HG02885 (cell line): ENCODE results near the gene RAPGEF4.
"Not testable (repeated sequence)": the region's sequence is repeated elsewhere in the genome, so short reads cannot be mapped to it uniquely, and the experiment has no call there.

Source experiments
- ATAC-seq: cut with Tn5 transposase; IDR thresholded peaks from one replicate; pipeline ENCODE4 v1.9.1; 2021; ENCODE audit warnings: mild to moderate bottlenecking; ENCODE audit not compliant: unreplicated experiment, poor library complexity

RAPGEF4 gene

DNA sequence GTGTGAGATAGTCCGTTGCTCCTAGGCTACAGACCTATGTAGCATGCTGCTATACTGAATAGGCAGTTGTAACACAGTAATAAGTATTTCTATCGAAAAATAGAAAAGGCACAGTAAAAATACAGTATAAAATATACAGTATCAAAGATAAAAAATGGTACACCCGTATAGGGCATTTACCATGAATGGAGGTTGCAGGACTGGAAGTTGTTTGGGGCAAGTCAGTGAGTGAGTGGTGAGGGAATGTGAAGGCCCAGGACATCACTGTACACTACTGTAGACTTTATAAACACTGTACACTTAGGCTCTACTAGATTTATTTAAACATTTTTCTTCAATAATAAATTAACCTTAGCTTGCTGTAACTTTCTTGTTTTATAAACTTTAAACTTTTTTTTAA is 343.5 kb downstream of the RAPGEF4 start:
- no peak for ATAC-seq

GRCh38 chr2:173079973-173080860 is 344.6 kb downstream of the RAPGEF4 start:
- ATAC-seq, result no peak

DNA sequence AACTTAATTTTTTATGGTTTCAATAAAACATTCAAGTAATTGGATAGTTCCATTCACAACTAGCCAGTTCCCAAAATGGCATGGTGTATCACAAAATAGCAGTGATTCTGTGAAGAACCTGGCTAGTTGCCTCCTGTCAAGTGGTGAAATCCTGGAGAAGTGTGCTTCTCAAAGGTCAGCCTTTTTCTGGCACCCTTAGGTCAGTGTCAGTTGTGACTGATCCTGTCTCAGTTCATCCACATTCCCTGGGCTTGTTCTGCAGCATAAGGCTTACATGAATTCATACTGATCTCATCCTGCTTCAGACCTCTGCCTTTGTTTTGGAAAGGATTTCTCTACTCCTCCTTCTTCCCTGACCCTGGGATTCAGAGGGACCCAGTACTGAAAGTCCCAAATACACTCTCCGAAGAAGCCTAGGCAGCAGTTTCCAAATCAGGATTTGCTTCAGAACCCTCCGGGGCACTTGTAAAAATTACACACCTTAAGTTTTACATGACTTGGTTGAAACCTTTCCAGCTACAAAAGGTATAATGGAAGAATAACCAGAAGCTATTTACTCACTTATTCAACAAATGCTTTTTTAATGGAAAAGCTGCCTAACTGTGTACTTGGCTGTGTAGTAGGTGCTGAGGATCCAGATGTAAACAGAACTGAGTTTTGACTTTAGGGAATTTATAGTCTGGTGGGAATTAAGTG is 351.0 kb downstream of the RAPGEF4 start:
- no peak for ATAC-seq

DNA sequence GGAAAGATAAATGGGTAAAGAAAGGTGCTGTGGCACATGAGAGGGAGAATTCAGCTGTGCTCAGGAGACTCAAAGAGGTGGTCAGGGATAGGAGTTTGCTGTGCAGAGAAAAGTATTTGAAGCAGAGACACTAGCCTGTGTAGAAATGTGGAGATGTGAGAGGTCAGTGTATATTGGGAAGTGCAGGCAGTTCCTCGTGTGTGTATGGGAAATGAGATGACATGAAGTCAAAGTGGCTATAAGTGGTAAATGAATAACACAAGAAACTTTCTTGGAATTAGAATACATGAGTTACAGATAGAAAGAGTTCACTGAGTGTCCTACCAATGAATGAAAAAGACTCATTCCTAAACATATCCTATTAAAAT is 351.6 kb downstream of the RAPGEF4 start:
- no peak for ATAC-seq

DNA sequence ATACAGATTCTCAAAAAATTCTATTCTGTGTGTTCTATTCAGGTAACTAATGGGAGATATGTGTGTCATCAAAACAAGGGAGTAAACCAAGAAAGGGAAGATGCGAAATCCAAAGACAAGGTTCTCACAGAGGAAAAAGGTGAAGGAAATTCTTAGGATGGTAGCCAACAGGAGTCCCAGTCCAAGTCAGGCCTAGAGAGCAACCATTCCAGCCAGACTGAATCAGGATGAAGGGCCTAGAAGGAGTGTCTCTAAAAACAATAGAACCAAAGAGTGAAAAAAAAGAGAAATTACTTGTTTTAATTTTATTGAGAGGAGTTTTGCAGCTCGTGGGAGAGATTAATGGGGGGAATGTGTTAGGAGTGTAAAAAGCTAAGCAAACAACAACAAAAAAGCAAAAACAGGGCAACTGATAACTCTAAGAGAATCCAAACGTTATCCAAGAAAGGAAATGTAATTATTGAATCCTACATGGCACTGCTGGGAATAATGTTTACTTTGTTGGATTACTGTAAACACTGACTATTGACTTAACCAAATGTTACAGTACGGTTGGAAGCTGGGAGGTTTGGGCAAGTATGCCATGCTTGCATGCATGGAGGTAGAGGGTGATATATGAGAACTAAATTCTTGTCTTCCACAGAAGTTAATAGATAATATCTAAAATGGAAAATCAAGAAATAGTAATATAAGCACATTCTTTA is 352.3 kb downstream of the RAPGEF4 start:
- no peak for ATAC-seq

DNA sequence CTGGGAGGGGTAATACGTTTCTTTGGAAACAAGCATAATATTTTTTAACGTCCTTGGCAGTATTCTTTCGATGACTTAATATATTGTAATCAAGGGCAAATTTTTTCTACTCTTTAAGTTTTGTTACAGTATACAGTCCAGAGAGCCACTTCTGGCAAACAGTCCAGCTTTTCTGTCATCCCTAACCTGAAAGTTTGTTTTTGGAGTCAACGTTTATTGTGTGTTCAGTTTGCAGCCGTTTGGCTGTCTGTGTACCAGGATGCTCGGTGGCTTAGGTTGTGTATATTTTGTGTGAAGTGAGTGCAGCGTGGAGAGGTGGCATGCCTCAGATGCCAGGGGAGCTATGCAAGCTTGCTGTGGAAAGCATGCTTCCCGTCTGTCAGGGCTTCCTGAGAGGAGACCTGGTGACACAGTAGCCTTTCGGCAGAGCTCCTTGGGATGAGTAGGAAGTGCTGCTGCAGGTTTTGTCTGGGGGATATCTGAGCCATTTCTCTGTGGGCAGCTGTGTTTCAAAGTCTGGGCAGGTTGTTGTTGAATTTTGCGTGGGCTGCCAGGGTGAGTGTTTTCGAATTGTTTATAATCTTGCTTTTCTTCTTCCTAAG is 354.7 kb downstream of the RAPGEF4 start:
- ATAC-seq, result no peak

DNA sequence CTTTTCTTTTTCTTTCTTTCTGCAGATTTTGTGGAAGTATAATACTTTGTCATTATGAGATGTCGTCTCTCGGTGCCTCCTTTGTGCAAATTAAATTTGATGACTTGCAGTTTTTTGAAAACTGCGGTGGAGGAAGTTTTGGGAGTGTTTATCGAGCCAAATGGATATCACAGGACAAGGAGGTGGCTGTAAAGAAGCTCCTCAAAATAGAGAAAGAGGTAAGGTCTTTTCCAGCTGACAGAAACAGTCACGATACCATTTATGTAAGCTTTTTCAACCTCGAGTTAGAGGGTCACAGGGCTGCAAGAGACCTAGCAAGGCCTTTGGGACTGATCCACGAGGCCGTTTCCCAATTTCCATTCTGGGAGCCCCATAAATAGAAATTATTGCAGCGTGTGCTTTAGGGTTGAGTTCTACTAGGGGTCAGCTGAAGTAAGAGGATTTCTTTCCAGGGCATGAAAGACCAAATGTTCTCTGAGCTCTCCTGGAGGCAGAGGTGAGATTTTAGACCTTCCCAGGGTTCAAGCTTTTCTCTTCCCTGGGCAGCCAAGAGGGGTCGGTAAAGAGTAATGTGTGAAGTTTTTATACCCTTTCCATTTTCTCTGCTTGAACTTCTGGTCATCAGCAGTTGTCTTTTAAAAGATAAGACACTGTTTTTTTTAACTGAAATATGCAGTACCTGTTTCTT is 355.5 kb downstream of the RAPGEF4 start:
- no peak for ATAC-seq

DNA sequence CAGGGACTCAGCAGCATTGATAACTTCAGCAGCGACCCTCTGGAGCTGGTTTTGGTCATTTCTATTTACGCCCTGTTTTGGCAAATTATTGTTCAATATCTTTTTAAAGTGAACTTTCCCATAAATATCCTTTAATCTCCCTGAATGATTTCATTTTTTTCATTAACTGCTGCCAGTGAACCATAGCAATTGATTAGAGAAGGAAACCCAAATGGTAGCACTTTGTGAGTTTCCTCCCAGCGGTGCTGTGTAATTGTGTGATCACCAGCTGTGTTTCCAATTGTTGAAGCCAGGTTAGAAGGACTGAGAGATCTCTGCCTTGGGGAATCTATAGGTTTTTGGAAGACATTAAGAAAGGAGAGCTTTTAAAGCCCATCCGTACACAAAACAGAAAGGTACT is 356.3 kb downstream of the RAPGEF4 start:
- no peak for ATAC-seq

DNA sequence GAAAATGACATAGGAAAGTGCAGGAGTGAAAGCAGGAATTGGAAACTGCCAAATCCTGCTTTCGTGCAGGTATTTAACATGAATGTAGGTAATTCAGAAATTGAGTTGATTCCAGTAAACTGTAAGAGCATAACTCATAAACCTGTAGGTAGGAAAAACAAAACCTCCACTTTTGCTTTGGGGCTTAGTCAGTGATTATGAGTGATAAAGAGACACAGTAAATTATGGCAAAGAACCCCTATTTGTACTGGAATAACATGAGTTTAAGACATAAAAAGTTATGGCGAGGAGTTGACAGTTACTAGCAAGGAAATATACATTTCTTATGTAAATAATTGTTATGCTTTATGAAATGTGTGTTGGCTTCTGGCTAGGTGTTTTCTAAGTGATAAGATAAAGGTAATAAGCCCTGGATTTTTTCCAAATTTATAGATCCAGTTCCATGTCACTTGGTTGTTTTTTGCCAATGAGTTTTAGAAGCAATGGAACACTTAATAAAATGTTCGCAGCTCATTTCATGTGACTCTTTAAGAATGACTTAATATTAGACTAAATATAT is 357.3 kb downstream of the RAPGEF4 start:
- no peak for ATAC-seq

GRCh38 chr2:173093617-173094016 is 358.0 kb downstream of the RAPGEF4 start:
- ATAC-seq, result not testable (repeated sequence)

DNA sequence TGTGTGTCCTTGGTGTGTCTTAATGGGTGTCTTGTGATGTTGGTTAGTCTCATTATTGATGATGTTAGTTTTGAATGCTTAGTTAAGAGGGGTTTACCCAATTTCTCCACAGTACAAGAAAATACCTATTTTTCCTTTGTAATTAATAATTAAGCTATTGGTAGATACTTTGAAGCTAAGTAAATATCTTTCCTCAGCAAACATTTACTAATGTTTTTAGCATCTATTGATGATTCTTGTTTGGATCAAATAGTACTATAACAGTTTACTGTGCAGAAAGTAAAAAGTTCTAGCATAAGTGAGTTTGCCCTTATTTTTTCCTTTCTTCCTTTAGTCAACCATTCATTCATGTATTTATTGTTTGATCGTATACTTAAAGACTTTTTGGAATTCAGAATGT is 359.1 kb downstream of the RAPGEF4 start:
- no peak for ATAC-seq

GRCh38 chr2:173095356-173095755 is 359.7 kb downstream of the RAPGEF4 start:
- no peak for ATAC-seq

- ATAC-seq, result no peak
These were observed 363.6 kb downstream of the RAPGEF4 start for GRCh38 chr2:173099271-173099670.

DNA sequence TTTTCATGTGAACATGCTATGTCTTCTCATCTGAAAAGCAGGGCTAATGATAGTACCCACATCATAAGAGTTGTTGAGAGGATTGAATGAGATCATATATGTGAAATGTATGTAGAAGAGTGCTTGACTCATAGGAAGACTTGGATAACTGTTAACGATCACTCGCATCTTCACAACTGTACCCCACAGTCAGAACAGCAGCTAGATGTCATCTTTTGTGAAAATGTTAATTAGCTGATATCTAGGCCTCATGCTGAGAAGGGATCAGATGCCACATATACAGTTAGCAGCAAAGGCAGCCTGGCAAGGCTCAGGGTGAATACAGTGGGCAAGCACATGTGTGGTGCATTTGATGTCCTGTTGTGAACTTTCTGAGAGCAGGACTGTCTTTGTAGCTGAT is 364.2 kb downstream of the RAPGEF4 start:
- ATAC-seq, result no peak

- ATAC-seq, result peak; percentile 84
These were observed 366.0 kb downstream of the RAPGEF4 start for GRCh38 chr2:173101687-173102086.
